HAP-1 (cell line): ENCODE data around the gene TMEM223.
A peak's percentile ranks its signal among the peaks of the same experiment; 100 is the strongest.
"Not testable (repeated sequence)": the region's sequence is repeated elsewhere in the genome, so short reads cannot be mapped to it uniquely, and the experiment has no call there.

Source experiments
- DNase-seq, 2 experiments: peaks; one replicate each; pipeline ENCODE4 v3.0.0-alpha.2; 2016 to 2020; ENCODE audit warnings: low spot score in 2 of 2
- H3K27me3 ChIP-seq: fragments of 250-450 bp; sonication (Bioruptor Pico); 2 replicates; pipeline ENCODE4 v1.5.1; 2020; ENCODE audit warnings: low read depth, mild to moderate bottlenecking, moderate library complexity
- H3K36me3 ChIP-seq: fragments of 250-450 bp; sonication (Bioruptor Pico); replicated peaks from 2 replicates; pipeline ENCODE4 v1.5.1; 2020; ENCODE audit warnings: mild to moderate bottlenecking
- H3K4me1 ChIP-seq: fragments of 250-450 bp; sonication (Bioruptor Pico); 2 replicates; pipeline ENCODE4 v1.5.1; 2020; ENCODE audit warnings: mild to moderate bottlenecking
- H3K4me3 ChIP-seq: fragments of 250-450 bp; sonication (Bioruptor Pico); 2 replicates; pipeline ENCODE4 v1.5.1; 2020; ENCODE audit warnings: mild to moderate bottlenecking, moderate library complexity
- H3K9me3 ChIP-seq: fragments of 250-450 bp; sonication (Bioruptor Pico); 2 replicates; pipeline ENCODE4 v1.5.1; 2020; ENCODE audit warnings: mild to moderate bottlenecking, moderate library complexity
- in situ Hi-C: fragments of 300-500 bp; cut with MboI; formaldehyde crosslinking; loops from 3 replicates; pipeline ENCODE4 v1.14.3; 2020; ENCODE audit warnings: low sequenced_read_pairs, inconsistent platforms, mixed read lengths

TMEM223 gene, protein sequence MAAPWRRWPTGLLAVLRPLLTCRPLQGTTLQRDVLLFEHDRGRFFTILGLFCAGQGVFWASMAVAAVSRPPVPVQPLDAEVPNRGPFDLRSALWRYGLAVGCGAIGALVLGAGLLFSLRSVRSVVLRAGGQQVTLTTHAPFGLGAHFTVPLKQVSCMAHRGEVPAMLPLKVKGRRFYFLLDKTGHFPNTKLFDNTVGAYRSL

GRCh38 chr11:62791501-62792201 is at the start of gene TMEM223:
Gene TMEM223 (minus strand): TSS chr11:62792006. CDS start chr11:62791994, 12 bp downstream.
- in situ Hi-C loops: no loop called here
- H3K4me1 ChIP-seq: peaks cover 7% of the 10 kb centered on the region

DNA sequence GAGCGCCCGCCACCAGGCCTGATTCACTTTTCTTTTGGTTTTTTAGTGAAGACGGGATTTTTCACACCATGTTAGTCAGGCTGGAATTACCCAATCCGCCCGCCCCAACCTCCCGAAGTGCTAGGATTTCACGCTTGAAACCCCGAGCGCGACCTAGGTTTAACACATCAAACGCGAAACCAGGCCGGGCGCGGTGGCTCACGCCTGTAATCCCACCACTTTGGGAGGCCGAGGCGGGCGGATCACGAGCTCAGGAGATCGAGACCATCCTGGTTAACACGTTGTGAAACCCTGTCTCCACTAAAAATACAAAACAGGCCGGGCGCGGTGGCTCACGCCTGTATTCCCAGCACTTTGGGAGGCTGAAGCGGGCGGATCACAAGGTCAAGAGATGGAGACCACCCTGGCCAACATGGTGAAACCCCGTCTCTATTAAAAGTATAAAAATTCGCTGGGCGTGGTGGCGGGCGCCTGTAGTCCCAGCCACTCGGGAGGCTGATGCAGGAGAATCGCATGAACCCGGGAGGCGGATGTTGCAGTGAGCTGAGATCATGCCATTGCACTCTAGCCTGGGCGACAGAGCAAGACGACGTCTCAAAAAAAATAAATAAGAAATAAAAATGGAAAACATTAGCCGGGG is 49.0 kb upstream of the TMEM223 start:
- not testable (repeated sequence) for H3K27me3 ChIP-seq
- H3K4me3 ChIP-seq: peak overlapping the region; percentile 98

More at GRCh38 chr11:62791501-62792201, at the start of gene TMEM223:
- Histone ChIP-seq H3K9me3 (no peaks in the 10 kb centered on the region), H3K4me3 (peak within 1 kb of the TSS; percentile 87), H3K36me3 (peaks cover 72% of the 10 kb centered on the region), H3K27me3 (no peaks in the 10 kb centered on the region)
- peak; percentile 77 to 93 for DNase-seq

DNA sequence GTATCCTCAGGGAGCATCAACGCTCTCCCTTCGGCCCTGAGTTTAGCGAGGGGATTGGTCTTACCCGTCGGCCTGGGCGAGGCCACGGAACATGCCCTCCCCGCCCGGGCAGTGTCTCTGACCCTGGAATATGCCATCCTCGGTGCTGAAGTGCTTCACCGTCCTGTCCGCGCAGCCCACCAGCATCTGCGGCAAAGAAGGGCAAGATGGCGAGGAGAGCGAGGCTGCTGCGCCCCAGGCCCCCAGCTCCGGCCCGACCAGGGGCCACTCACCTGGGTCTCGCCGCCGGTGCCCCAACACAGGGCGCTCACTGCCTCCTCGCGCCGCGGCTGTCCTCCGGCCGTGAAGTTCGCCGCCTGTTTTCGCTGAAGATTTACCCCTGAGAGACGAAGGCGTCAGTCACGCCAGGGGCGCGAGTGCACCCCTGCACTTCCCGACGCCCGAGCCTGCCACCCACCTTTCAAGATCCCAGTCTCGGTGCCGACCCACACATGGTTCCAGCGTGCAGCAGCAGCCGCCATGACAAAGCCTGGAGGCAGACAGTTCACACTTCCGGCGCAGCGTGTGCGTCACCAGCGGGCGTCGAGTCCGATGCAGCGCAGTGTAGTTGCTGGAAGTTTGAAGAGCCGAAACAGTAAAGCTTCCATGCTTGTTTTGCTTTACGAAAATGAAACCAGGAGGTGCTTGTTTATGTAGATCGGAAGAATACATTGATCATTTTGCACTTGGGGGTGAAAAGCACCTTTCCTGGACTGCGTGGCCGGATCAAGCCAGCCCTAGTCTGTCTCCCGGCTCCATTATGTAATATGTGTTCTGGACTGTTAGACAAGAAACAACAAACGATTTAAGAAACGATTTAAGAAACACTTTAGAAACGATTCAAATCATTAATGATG is 47.5 kb upstream of the TMEM223 start, which contains the start of gene WDR74:
Gene WDR74 (minus strand): TSS at position 541 of the 896 bp plus-strand sequence. CDS start 20 bp downstream, at position 521.
- Histone ChIP-seq H3K36me3 (peaks cover 39% of the 10 kb centered on the region), H3K4me3 (peak within 1 kb of the TSS; percentile 98)

More for the DNA sequence above, 49.0 kb upstream of the TMEM223 start:
- Histone ChIP-seq H3K4me1 (peaks cover 18% of the 10 kb centered on the region), H3K36me3 (peaks cover 23% of the 10 kb centered on the region)
- H3K9me3 ChIP-seq, in situ Hi-C loops: not testable (repeated sequence)
- peak; percentile 82 to 92 for DNase-seq

DNA sequence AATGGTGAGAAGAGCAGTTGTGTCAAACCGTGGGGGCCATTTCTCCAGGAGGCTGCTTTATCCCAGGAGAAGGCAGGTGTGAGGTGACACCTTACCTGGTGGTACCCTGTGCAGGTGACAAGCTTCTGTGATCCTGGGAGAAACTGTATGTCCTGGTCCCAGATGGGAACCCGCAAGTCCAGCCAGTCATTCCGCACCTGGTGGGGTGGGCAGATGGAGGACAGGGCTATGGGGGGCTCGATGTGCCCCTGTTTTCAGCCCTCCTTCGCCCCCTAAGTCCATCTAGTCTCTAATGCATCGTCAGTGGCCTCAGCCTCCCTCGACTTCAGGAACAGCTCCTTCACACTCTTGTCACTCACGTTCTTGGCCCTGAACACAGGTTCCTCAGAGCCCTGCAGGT is 43.5 kb upstream of the TMEM223 start:
- Histone ChIP-seq H3K27me3 (no peaks in the 10 kb centered on the region), H3K36me3 (peaks cover 56% of the 10 kb centered on the region), H3K9me3 (no peaks in the 10 kb centered on the region), H3K4me1 (peaks cover 11% of the 10 kb centered on the region), H3K4me3 (no peak overlapping the region)
- no peak for DNase-seq
- in situ Hi-C loops: no loop called here

More for the DNA sequence above, 47.5 kb upstream of the TMEM223 start, which contains the start of gene WDR74:
- Histone ChIP-seq H3K9me3 (no peaks in the 10 kb centered on the region), H3K27me3 (no peaks in the 10 kb centered on the region), H3K4me1 (peaks cover 18% of the 10 kb centered on the region)
- in situ Hi-C loops: no loop called here
- DNase-seq: peak; percentile 87 to 90

DNA sequence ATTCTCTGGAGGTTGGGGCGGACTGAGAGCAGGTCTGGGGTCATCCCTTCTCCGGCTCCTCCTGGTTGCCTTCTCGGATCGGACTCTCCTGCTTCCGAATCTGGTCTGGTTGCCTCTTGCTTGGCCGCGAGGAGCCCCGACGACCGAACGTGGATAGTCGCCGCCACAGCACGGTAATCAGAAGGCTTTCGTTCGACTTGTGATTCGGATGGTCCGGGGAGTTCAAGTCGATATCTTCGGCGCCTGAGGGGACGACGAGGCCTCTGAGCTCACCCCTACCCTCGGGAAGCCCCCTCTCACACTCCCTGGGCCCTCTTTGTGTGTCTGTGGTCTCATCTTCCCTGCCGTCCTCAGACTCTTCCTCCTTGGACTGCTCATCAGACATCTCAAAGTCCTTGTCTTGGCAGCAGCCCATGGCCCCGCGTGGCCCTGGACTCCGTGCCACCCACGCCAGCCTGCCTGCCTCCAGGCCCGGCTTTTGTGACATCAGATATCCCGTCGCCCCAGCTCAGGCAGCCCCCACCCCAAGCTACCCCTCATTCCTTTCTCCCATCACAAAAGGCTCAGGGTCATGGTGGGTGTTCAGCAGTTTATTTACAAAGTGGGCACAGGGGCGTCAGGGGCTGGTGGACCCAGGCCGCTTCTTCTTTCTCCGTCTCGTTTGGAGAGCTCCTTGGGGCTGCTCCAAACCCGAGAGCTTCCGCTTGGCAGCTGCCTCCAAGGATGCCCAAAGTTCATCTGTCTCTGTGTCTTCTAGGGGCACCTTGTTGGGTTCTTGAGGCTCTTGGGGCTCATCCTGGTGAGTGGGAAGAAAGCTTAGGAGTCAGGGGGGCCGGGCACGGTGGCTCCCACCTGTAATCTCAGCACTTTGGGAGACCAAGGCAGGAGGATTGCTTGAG is 40.8 kb upstream of the TMEM223 start, which contains the start of gene TEX54:
Gene TEX54 (minus strand): TSS at position 506 of the 899 bp plus-strand sequence.
- in situ Hi-C loops: no loop called here
- H3K4me1 ChIP-seq: peaks cover 8% of the 10 kb centered on the region

DNA sequence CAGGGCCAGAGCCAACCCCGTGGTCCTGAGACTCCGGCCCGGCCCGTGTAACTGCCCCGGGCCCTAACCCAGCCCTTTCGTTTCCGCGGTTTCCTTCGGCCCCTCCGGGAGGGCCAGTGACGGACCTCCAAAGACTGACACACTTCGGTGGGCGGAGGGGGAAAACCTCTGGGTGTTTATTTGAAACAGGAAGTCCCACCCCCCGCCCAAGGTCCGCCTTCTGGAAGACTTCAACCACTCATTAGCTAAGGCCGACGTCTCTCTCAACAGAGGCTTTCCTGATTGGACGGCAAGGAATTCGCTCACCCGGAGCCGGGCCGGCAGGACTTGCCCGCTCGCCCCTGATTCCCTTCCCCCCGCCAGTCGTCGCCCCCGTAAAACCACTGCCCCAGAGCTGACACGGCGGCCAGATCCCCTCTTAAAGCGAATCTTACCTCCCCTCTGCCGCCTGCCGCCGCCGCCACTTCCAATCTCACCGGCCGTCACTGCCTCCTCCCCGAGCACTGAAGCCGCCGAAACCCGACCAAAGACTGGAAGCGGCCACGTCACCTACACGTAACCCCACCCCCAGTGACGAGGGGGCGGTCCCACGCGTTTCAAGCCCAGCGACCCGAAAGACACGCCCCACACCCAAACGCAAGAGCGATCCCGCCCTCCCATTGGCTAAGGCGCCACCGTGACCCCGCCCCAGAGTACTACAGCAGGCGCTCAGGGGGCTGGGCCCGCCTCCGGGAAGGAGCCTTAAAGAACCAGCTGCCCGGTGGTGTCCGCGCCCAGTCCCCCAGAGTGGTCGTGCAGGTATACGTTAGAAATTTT is 39.9 kb upstream of the TMEM223 start, which contains the start of gene STX5:
Gene STX5 (minus strand): TSS at position 532 of the 816 bp plus-strand sequence. CDS start 808 bp downstream, outside the sequence.
- H3K36me3 ChIP-seq: peaks cover 54% of the 10 kb centered on the region
- in situ Hi-C loops: no loop called here
- peaks cover 8% of the 10 kb centered on the region for H3K4me1 ChIP-seq

More for the DNA sequence above, 40.8 kb upstream of the TMEM223 start, which contains the start of gene TEX54:
- peaks cover 51% of the 10 kb centered on the region for H3K36me3 ChIP-seq
- H3K4me3 ChIP-seq: peak within 1 kb of the TSS; percentile 99
- DNase-seq: no peak
- no peaks in the 10 kb centered on the region for H3K27me3 ChIP-seq
- no peaks in the 10 kb centered on the region for H3K9me3 ChIP-seq

DNA sequence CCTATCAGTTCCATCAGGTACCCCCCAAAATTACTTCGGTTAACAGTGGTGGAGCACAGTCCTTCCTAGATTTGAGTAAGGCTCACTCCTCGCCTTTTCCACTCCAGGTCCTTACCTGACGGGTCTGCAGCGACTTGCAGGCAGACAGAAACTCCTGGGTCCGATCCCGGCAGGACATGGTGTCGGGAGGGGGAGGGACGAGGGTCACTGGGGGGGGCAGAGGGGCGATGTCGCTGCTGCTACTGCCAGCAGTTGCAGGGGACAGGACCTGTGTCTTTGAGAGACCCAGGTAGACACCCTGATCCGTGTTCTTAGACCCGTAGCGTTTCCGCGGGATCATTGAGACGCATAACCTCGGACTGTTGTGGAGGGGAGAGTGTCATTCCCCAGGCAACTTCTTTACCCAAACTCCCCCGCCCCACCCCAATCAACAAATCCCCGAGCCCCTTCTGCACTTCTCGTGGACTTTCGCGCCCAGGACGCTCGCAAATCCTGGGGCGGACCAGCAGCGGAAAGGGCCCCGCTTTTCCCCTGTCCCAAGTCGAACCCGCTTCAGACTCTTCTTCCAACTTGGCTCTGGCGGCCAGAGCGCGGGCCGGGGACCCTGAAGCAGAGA is 39.2 kb upstream of the TMEM223 start:
- Histone ChIP-seq H3K4me3 (peak overlapping the region; percentile 99), H3K36me3 (peaks cover 47% of the 10 kb centered on the region), H3K27me3 (no peaks in the 10 kb centered on the region), H3K4me1 (peaks cover 8% of the 10 kb centered on the region), H3K9me3 (no peaks in the 10 kb centered on the region)
- in situ Hi-C loops: no loop called here
- peak in 1 of 2 experiments; percentile 81 for DNase-seq

More for the DNA sequence above, 39.9 kb upstream of the TMEM223 start, which contains the start of gene STX5:
- Histone ChIP-seq H3K4me3 (peak within 1 kb of the TSS; percentile 99), H3K27me3 (no peaks in the 10 kb centered on the region), H3K9me3 (no peaks in the 10 kb centered on the region)
- peak; percentile 97 to 100 for DNase-seq

- peaks cover 49% of the 10 kb centered on the region for H3K36me3 ChIP-seq
- H3K9me3 ChIP-seq, DNase-seq, H3K27me3 ChIP-seq, H3K4me1 ChIP-seq, in situ Hi-C loops, H3K4me3 ChIP-seq: not testable (repeated sequence)
These were observed 36.3 kb upstream of the TMEM223 start for GRCh38 chr11:62828130-62828529.

DNA sequence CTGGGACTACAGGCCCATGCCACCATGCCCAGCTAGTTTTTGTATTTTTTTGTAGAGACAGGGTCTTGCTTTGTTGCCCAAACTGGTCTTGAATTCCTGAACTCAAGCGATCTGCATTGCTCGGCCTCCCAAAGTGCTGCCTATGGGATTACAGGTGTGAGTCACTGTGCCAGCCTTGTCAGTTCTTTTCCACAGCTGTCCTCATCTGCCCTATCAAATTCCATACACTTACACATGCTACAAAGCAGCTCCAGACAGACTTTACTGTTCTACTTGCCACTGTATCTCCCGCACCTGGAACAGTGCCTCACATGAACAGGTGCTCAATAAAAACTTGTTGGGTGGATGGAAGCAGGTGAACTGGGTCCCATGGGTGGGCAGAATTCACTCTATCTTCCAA is 31.9 kb upstream of the TMEM223 start:
- DNase-seq: no peak
- no peaks in the 10 kb centered on the region for H3K27me3 ChIP-seq
- no peaks in the 10 kb centered on the region for H3K4me1 ChIP-seq
- in situ Hi-C loops: no loop called here
- H3K9me3 ChIP-seq: no peaks in the 10 kb centered on the region
- H3K4me3 ChIP-seq: no peak overlapping the region
- peaks cover 47% of the 10 kb centered on the region for H3K36me3 ChIP-seq

- H3K4me1 ChIP-seq: 0 out of 2 replicates have a peak, but pooled peaks cover 4% of the 10 kb centered on the region
- no peaks in the 10 kb centered on the region for H3K9me3 ChIP-seq
- DNase-seq: no peak
- in situ Hi-C loops: no loop called here
- H3K27me3 ChIP-seq: no peaks in the 10 kb centered on the region
- H3K4me3 ChIP-seq: no peak overlapping the region
- H3K36me3 ChIP-seq: peaks cover 14% of the 10 kb centered on the region
These were observed 25.3 kb upstream of the TMEM223 start for GRCh38 chr11:62817129-62817528.

- peaks cover 13% of the 10 kb centered on the region for H3K36me3 ChIP-seq
- in situ Hi-C loops: no loop called here
- H3K4me1 ChIP-seq: 0 out of 2 replicates have a peak, but pooled peaks cover 4% of the 10 kb centered on the region
- no peaks in the 10 kb centered on the region for H3K27me3 ChIP-seq
- H3K4me3 ChIP-seq: no peak overlapping the region
- no peak for DNase-seq
- H3K9me3 ChIP-seq: no peaks in the 10 kb centered on the region
These were observed 24.8 kb upstream of the TMEM223 start for GRCh38 chr11:62816557-62816956.
